Smooth muscle cell (in vitro differentiated cells): Measurements from ENCODE around the gene ACTL7A. TPM values are rescaled to one million over a fixed set of nuclear protein-coding genes. Genes with fewer than 3 reads are reported as not detected.
"Not testable (repeated sequence)": the region's sequence is repeated elsewhere in the genome, so short reads cannot be mapped to it uniquely, and the experiment has no call there.

Source experiments
- DNase-seq: peaks from one replicate; lab custom pipeline; 2025; ENCODE audit not compliant: unreplicated experiment; lab: John Stamatoyannopoulos, UW
- H2AFZ ChIP-seq: fragments of 200-600 bp; sonication (generic); 2 replicates; pipeline ENCODE4 v1.6.0; 2016; ENCODE audit warnings: antibody characterized with exemption, low read depth, mild to moderate bottlenecking
- H3F3A ChIP-seq: fragments of 200-600 bp; sonication (generic); 2 replicates; pipeline ENCODE4 v1.6.0; 2017; ENCODE audit warnings: antibody characterized with exemption, low read depth
- H3K27ac ChIP-seq: fragments of 200-600 bp; sonication (generic); 2 replicates; pipeline ENCODE4 v1.5.1; 2016; ENCODE audit warnings: low read depth, mild to moderate bottlenecking
- H3K27me3 ChIP-seq: fragments of 200-600 bp; sonication (generic); 2 replicates; pipeline ENCODE4 v1.6.1; 2016; ENCODE audit warnings: low read depth, mild to moderate bottlenecking
- H3K36me3 ChIP-seq: fragments of 200-600 bp; sonication (generic); 2 replicates; pipeline ENCODE4 v1.5.1; 2016; ENCODE audit warnings: low read depth
- H3K4me1 ChIP-seq: fragments of 200-600 bp; sonication (generic); 2 replicates; pipeline ENCODE4 v1.5.1; 2016; ENCODE audit warnings: low read depth
- H3K4me2 ChIP-seq: fragments of 200-600 bp; sonication (generic); 2 replicates; pipeline ENCODE4 v1.6.0; 2016; ENCODE audit warnings: mild to moderate bottlenecking
- H3K4me3 ChIP-seq: fragments of 200-600 bp; sonication (generic); 2 replicates; pipeline ENCODE4 v1.5.1; 2016; ENCODE audit warnings: mild to moderate bottlenecking
- H3K79me2 ChIP-seq: fragments of 200-600 bp; sonication (generic); 2 replicates; pipeline ENCODE4 v1.6.0; 2016; ENCODE audit warnings: low read depth, mild to moderate bottlenecking
- H3K9ac ChIP-seq: fragments of 200-600 bp; sonication (generic); 2 replicates; pipeline ENCODE4 v1.6.0; 2016; ENCODE audit warnings: low read depth
- H3K9me3 ChIP-seq: fragments of 200-600 bp; sonication (generic); replicated peaks from 2 replicates; pipeline ENCODE4 v1.5.1; 2016; ENCODE audit warnings: low read depth
- H4K20me1 ChIP-seq: fragments of 200-600 bp; sonication (generic); 2 replicates; pipeline ENCODE4 v1.6.0; 2016; ENCODE audit warnings: low read depth
- CTCF ChIP-seq: fragments of 200-600 bp; sonication (generic); IDR thresholded peaks from 2 replicates; pipeline ENCODE4 v1.5.1; 2017; ENCODE audit warnings: borderline replicate concordance, mild to moderate bottlenecking, antibody characterized with exemption; ENCODE audit not compliant: insufficient read depth, poor library complexity, severe bottlenecking
- WGBS: methylation state at CpG from one replicate; pipeline ENCODE4 v1.1.7; 2016; ENCODE audit warnings: low lambda C conversion rate; 5-methylcytosine and 5-hydroxymethylcytosine counted together
- polyA plus RNA-seq: library from polyadenylated mRNA; unstranded; fragments of >200 nt; fragmentation: Nextera tagmentation; extraction: Ambion mirVana; gene quantifications from 2 replicates; pipeline ENCODE4 v1.2.1, GENCODE V29; 2016
- total RNA-seq: library from RNA; depleted of rRNA; stranded (reverse); fragments of >200 nt; gene quantifications from 2 replicates; pipeline ENCODE4 v1.2.3, GENCODE V29; 2014

Gene ACTL7A
- total and polyA plus RNA-seq, 2 experiments from 2014 or later: not detected

- H3K4me1 ChIP-seq: no peaks in the 10 kb centered on the region
- H3K79me2 ChIP-seq: no peaks in the 10 kb centered on the region
- no peaks in the 10 kb centered on the region for H4K20me1 ChIP-seq
- no peak overlapping the region for H3K4me2 ChIP-seq
- H2AFZ ChIP-seq: no peak overlapping the region
- H3K36me3 ChIP-seq: no peaks in the 10 kb centered on the region
- H3K9ac ChIP-seq: no peak overlapping the region
- no peak overlapping the region for H3K27ac ChIP-seq
- H3K9me3 ChIP-seq: no peaks in the 10 kb centered on the region
- no peak for TF ChIP-seq CTCF
- no peaks in the 10 kb centered on the region for H3F3A ChIP-seq
- no peak for DNase-seq
- 98% methylated on average over 3 of the region's 3 CpGs for WGBS
- no peak overlapping the region for H3K4me3 ChIP-seq
- no peaks in the 10 kb centered on the region for H3K27me3 ChIP-seq
Observed at GRCh38 chr9:108884701-108885100, 22.6 kb downstream of the ACTL7A start.

DNA sequence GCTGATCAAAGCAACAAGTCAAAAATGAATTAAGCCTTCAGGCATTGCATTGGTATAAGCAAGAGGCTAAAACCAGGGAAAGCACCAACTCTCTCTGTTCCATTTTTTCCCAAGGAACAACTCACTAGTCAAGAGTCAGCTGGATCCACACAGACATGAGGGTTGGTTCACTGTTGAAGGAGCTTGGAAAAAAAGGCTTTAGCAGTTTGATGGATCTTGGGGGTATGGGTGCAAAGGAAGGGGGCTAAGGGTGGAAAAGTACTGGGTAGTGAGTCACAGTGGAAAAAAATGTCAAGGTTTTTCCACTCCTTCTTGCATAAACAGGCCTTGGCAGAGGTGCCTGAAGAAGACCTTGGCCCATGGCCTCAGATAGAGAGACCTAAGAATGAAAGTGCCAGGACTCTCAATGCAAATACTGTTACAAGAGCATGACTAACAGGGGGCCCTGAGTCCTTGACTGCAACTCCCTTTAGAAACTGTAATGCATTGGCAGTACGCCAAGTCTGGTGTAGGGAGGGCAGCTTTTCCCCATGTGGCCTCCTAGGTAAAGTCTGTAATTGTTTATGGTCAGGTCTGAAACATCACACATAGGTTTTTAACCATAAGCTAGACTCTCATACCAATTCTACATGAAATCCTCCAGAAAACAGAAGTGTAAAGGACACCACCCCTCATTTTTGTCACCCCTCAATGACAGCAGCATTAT is 23.7 kb downstream of the ACTL7A start:
- Histone ChIP-seq H3K36me3 (no peaks in the 10 kb centered on the region), H3K9ac (no peak overlapping the region), H3K4me1 (no peaks in the 10 kb centered on the region), H3K4me2 (no peak overlapping the region), H3K4me3 (no peak overlapping the region), H3F3A (no peaks in the 10 kb centered on the region), H3K79me2 (no peaks in the 10 kb centered on the region), H4K20me1 (no peaks in the 10 kb centered on the region), H3K27ac (no peak overlapping the region), H3K27me3 (no peaks in the 10 kb centered on the region), H2AFZ (no peak overlapping the region), H3K9me3 (no peaks in the 10 kb centered on the region)
- TF ChIP-seq CTCF: no peak
- 95% methylated on average over 1 of the region's 1 CpG for WGBS
- no peak for DNase-seq

GRCh38 chr9:108886594-108887271 is 24.7 kb downstream of the ACTL7A start:
- not testable (repeated sequence) for DNase-seq, H4K20me1 ChIP-seq, H3K27ac ChIP-seq, H3K9me3 ChIP-seq, H3K79me2 ChIP-seq, H3F3A ChIP-seq, H3K9ac ChIP-seq, H2AFZ ChIP-seq, H3K27me3 ChIP-seq, H3K4me3 ChIP-seq, H3K4me1 ChIP-seq, H3K36me3 ChIP-seq, H3K4me2 ChIP-seq
- WGBS: 100% methylated on average over 3 of the region's 3 CpGs

- Histone ChIP-seq H3K4me1 (no peaks in the 10 kb centered on the region), H3F3A (no peaks in the 10 kb centered on the region), H3K79me2 (no peaks in the 10 kb centered on the region), H4K20me1 (no peaks in the 10 kb centered on the region), H3K4me3 (no peak overlapping the region), H3K27ac (no peak overlapping the region), H3K9me3 (no peaks in the 10 kb centered on the region), H3K9ac (no peak overlapping the region), H3K27me3 (no peaks in the 10 kb centered on the region), H3K4me2 (no peak overlapping the region), H3K36me3 (peaks cover 5% of the 10 kb centered on the region), H2AFZ (no peak overlapping the region)
- peak; percentile 21 for TF ChIP-seq CTCF
- WGBS: 76% methylated on average over 4 of the region's 4 CpGs
- no peak for DNase-seq
Observed at GRCh38 chr9:108889649-108890067, 27.6 kb downstream of the ACTL7A start.
